ENCODE results near the gene SKOR2. TPM values are rescaled to one million over a fixed set of nuclear protein-coding genes. Genes with fewer than 3 reads are reported as not detected.
A peak's percentile ranks its signal among the peaks of the same experiment; 100 is the strongest.

The SKOR2 gene
- total and polyA plus RNA-seq, 2 of the 13 experiments (the other 11 are each of a cell fraction or from before 2014, with no cell fraction given), result not detected

- TF ChIP-seq SUZ12 (IDR thresholded peaks at IDR 0.05; ENCODE audit: low read depth, low read length), result no peak
- no peak for TF ChIP-seq CCDC6 (CRISPR knock-in tag; IDR thresholded peaks at IDR 0.05)
- peak; percentile 75; the same call in 1 of the 2 replicates for TF ChIP-seq ARNT2 (CRISPR knock-in tag; IDR thresholded peaks at IDR 0.05; ENCODE audit: low read depth)
- no peak for TF ChIP-seq ZNF496 (CRISPR knock-in tag; IDR thresholded peaks at IDR 0.05; ENCODE audit: insufficient replicate concordance)
- no peak for TF ChIP-seq CENPT (CRISPR knock-in tag; IDR thresholded peaks at IDR 0.05; ENCODE audit: low read depth)
- TF ChIP-seq ZNF709 (CRISPR knock-in tag; IDR thresholded peaks at IDR 0.05), result peak; percentile 64; the same call in 1 of the 2 replicates
- peak; percentile 26; the same call in 1 of the 2 replicates for TF ChIP-seq SOX5 (CRISPR knock-in tag; IDR thresholded peaks at IDR 0.05; ENCODE audit: borderline replicate concordance)
- no peak; the same call in none of the 2 replicates for TF ChIP-seq TP53 (CRISPR knock-in tag; conservative IDR thresholded peaks at IDR 0.05)
- no peak for TF ChIP-seq MLLT10 (CRISPR knock-in tag; IDR thresholded peaks at IDR 0.05)
- no peak for TF ChIP-seq ZNF674 (CRISPR knock-in tag; IDR thresholded peaks at IDR 0.05; ENCODE audit: low read depth)
- TF ChIP-seq LBX2 (CRISPR knock-in tag; IDR thresholded peaks at IDR 0.05; ENCODE audit: borderline replicate concordance), result no peak
- peak; percentile 87; the same call in 1 of the 2 replicates for TF ChIP-seq SPEN (CRISPR knock-in tag; IDR thresholded peaks at IDR 0.05; ENCODE audit: low read depth)
- no peak for TF ChIP-seq WIZ (CRISPR knock-in tag; IDR thresholded peaks at IDR 0.05)
- no peak for TF ChIP-seq ZNF512B (CRISPR knock-in tag; IDR thresholded peaks at IDR 0.05; ENCODE audit: borderline replicate concordance)
- TF ChIP-seq SMC3 (IDR thresholded peaks at IDR 0.05; ENCODE audit: low read length), result no peak
- no peak for TF ChIP-seq ZNF737 (CRISPR knock-in tag; IDR thresholded peaks at IDR 0.05; ENCODE audit: borderline replicate concordance)
- 0 out of 2 replicates have a peak, but pooled peaks have one; percentile 25 for TF ChIP-seq GATA4 (IDR thresholded peaks at IDR 0.05; ENCODE audit: borderline replicate concordance, low read depth)
- no peak for TF ChIP-seq AKAP8 (CRISPR knock-in tag; IDR thresholded peaks at IDR 0.05)
- TF ChIP-seq MYC (CRISPR knock-in tag; IDR thresholded peaks at IDR 0.05; ENCODE audit: borderline replicate concordance), result peak; percentile 76
- peak; percentile 89 for TF ChIP-seq RBFOX2 (IDR thresholded peaks at IDR 0.05; ENCODE audit: low read depth, low read length)
- TF ChIP-seq FOSL2 (CRISPR knock-in tag; IDR thresholded peaks at IDR 0.05), result peak; percentile 44; the same call in 1 of the 2 replicates
- no peak for TF ChIP-seq ZNF251 (CRISPR knock-in tag; IDR thresholded peaks at IDR 0.05)
- TF ChIP-seq FOSL1 (CRISPR knock-in tag; IDR thresholded peaks at IDR 0.05; ENCODE audit: borderline replicate concordance), result no peak
- no peak for TF ChIP-seq ZBTB34 (CRISPR knock-in tag; IDR thresholded peaks at IDR 0.05)
- no peak for TF ChIP-seq SIN3A (IDR thresholded peaks at IDR 0.05; ENCODE audit: borderline replicate concordance, low read depth, low read length)
- peak in 1 of 2 experiments; percentile 32; a peak in 1 of 4 replicates for TF ChIP-seq KLF16 (CRISPR knock-in tag; IDR thresholded peaks at IDR 0.05)
- peak; percentile 44; the same call in 1 of the 2 replicates for TF ChIP-seq ZNF772 (CRISPR knock-in tag; IDR thresholded peaks at IDR 0.05)
- TF ChIP-seq ZFP36L2 (CRISPR knock-in tag; IDR thresholded peaks at IDR 0.05), result peak; percentile 67; the same call in 1 of the 2 replicates
Observed at GRCh38 chr18:47175898-47176575, 75.4 kb downstream of the SKOR2 start, which contains the start of gene IER3IP1 (continued).

Data from HepG2 (cell line).